ENCODE results near the gene ANKRD55. TPM values are rescaled to one million over a fixed set of nuclear protein-coding genes. Genes with fewer than 3 reads are reported as not detected.

Gene ANKRD55
- total RNA-seq (2021) (not detected in 3 replicates), Bru-seq, nascent RNA (percentile 0 among the genes with signal in this experiment)
- long read RNA-seq, experiment 1: 0 reads
- long read RNA-seq, experiment 2, partial matches to known transcripts: 0 of 1 reads
- long read RNA-seq, experiment 2, other reads (novel, unspliced or antisense): 1 of 1 reads
- long read RNA-seq, experiment 3: 0 reads

DNA sequence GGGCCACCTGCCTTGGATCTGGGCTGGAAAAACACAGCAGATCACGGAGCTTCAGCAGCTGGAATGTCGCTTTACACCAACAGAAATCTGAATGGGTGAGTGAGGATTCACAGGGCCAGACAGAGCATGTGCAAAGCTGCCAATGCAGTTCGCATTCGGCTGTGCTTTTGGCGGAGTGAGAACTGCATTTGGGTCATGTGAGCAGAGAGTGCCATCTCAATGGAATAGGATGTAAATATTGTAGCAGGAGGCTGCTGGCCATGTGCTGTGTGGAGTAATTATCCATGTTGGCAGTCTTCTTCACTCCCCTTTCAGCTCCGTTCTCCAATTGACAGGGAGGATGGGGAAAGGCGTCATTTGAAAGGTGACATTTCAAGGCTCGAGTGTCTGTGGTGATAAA, at the start of gene ANKRD55:
ANKRD55 (minus strand) TSS at position 101 of the 400 bp plus-strand sequence. CDS start 417 bp downstream, outside the sequence.
- peaks cover under 1% of the 10 kb centered on the region for H3K9me3 Mint-ChIP-seq
- ATAC-seq: no peak
- TF ChIP-seq, protein P1, sequence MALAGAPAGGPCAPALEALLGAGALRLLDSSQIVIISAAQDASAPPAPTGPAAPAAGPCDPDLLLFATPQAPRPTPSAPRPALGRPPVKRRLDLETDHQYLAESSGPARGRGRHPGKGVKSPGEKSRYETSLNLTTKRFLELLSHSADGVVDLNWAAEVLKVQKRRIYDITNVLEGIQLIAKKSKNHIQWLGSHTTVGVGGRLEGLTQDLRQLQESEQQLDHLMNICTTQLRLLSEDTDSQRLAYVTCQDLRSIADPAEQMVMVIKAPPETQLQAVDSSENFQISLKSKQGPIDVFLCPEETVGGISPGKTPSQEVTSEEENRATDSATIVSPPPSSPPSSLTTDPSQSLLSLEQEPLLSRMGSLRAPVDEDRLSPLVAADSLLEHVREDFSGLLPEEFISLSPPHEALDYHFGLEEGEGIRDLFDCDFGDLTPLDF (CRISPR knock-in tag; IDR thresholded peaks at IDR 0.05): no peak

DNA sequence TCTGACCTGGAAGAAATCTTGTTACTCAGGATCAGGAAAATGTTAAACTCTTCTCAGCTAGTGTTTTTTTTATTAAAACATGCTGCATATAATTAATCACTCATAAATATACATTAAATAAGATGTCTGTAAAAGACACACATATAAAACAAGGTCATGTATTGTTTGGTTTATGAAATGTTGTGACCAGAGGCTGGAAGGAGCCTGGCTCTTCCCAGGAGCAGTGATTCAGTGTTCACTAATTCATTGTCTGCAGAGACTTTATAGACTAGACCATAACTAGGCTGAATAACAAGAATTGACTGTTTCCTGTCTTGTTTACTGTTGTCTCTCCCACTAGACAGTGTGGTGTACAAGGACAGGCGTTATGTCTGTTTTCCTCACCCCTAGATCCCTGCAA, 49.1 kb upstream of the ANKRD55 start:
- no peak for TF ChIP-seq NR2C2 (CRISPR knock-in tag; IDR thresholded peaks at IDR 0.05)
- no peak for TF ChIP-seq FOXK1 (CRISPR knock-in tag; IDR thresholded peaks at IDR 0.05)
- TF ChIP-seq, protein P2, sequence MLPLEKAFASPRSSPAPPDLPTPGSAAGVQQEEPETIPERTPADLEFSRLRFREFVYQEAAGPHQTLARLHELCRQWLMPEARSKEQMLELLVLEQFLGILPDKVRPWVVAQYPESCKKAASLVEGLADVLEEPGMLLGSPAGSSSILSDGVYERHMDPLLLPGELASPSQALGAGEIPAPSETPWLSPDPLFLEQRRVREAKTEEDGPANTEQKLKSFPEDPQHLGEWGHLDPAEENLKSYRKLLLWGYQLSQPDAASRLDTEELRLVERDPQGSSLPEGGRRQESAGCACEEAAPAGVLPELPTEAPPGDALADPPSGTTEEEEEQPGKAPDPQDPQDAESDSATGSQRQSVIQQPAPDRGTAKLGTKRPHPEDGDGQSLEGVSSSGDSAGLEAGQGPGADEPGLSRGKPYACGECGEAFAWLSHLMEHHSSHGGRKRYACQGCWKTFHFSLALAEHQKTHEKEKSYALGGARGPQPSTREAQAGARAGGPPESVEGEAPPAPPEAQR (CRISPR knock-in tag; IDR thresholded peaks at IDR 0.05): no peak
- TF ChIP-seq EMX1 (CRISPR knock-in tag; IDR thresholded peaks at IDR 0.05): no peak
- no peak overlapping the region for H3K27ac Mint-ChIP-seq
- peaks cover 5% of the 10 kb centered on the region for H3K4me1 Mint-ChIP-seq
- peaks cover 4% of the 10 kb centered on the region; the same call in 1 of the 2 replicates for H3K9me3 Mint-ChIP-seq
- H3K4me3 Mint-ChIP-seq: no peak overlapping the region
- ChIA-PET POLR2A (no interaction called here), CTCF (no interaction called here)
- no peaks in the 10 kb centered on the region for H3K27me3 Mint-ChIP-seq (ENCODE audit: low read depth)
- DNase-seq (ENCODE audit: low spot score) (no peak), ATAC-seq (no peak)
- H3K36me3 Mint-ChIP-seq: no peaks in the 10 kb centered on the region

More for the DNA sequence above, at the start of gene ANKRD55:
- no peak within 1 kb of the TSS for H3K4me3 Mint-ChIP-seq
- no peaks in the 10 kb centered on the region for H3K27me3 Mint-ChIP-seq (ENCODE audit: low read depth)
- POLR2A ChIA-PET: no interaction called here
- H3K4me1 Mint-ChIP-seq: peaks cover 31% of the 10 kb centered on the region
- no peak within 1 kb of the TSS for H3K27ac Mint-ChIP-seq
- no peak for DNase-seq (ENCODE audit: low spot score)
- no peaks in the 10 kb centered on the region for H3K36me3 Mint-ChIP-seq
- CTCF ChIA-PET: no interaction called here

DNA sequence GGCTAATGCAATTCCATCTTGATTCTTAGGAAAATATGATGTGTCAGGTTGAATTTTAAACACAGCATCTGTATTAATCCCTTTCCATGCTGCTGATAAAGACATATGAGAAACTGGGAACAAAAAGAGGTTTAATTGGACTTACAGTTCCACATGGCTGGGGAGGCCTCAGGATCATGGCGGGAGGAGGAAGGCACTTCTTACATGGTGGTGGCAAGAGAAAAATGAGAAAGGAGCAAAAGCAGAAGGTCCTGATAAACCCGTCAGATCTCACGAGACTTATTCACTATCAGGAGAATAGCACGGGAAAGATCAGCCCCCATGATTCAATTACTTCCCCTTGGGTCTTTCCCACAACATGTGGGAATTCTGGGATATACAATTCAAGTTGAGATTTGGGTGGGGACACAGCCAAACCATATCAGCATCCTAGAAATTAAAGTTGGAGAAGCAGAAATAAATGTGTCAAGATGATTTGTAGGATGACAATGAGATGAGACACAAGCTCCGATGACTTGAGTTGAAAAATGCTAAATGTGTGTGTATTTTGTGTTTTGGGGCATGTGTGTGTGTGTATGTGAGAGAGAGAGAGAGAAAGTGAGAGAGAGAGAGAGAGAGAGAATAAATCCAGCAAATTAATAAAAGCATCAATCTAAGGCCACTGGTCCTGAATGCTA, 48.5 kb upstream of the ANKRD55 start:
- CTCF ChIA-PET: no interaction called here
- no peak overlapping the region for H3K4me3 Mint-ChIP-seq
- ATAC-seq (no peak), DNase-seq (ENCODE audit: low spot score) (no peak)
- H3K27me3 Mint-ChIP-seq (ENCODE audit: low read depth): no peaks in the 10 kb centered on the region
- H3K9me3 Mint-ChIP-seq: peaks cover 4% of the 10 kb centered on the region; the same call in 1 of the 2 replicates
- H3K36me3 Mint-ChIP-seq: no peaks in the 10 kb centered on the region
- no peak overlapping the region for H3K27ac Mint-ChIP-seq
- POLR2A ChIA-PET: no interaction called here
- peaks cover 5% of the 10 kb centered on the region for H3K4me1 Mint-ChIP-seq
- TF ChIP-seq CBFB (CRISPR knock-in tag; IDR thresholded peaks at IDR 0.05; ENCODE audit: low read depth) (no peak), ZNF121 (CRISPR knock-in tag; IDR thresholded peaks at IDR 0.05) (no peak), PRRX2 (CRISPR knock-in tag; IDR thresholded peaks at IDR 0.05) (no peak)
- TF ChIP-seq, protein P3, sequence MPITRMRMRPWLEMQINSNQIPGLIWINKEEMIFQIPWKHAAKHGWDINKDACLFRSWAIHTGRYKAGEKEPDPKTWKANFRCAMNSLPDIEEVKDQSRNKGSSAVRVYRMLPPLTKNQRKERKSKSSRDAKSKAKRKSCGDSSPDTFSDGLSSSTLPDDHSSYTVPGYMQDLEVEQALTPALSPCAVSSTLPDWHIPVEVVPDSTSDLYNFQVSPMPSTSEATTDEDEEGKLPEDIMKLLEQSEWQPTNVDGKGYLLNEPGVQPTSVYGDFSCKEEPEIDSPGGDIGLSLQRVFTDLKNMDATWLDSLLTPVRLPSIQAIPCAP (CRISPR knock-in tag; IDR thresholded peaks at IDR 0.05): no peak
- TF ChIP-seq, protein P4, sequence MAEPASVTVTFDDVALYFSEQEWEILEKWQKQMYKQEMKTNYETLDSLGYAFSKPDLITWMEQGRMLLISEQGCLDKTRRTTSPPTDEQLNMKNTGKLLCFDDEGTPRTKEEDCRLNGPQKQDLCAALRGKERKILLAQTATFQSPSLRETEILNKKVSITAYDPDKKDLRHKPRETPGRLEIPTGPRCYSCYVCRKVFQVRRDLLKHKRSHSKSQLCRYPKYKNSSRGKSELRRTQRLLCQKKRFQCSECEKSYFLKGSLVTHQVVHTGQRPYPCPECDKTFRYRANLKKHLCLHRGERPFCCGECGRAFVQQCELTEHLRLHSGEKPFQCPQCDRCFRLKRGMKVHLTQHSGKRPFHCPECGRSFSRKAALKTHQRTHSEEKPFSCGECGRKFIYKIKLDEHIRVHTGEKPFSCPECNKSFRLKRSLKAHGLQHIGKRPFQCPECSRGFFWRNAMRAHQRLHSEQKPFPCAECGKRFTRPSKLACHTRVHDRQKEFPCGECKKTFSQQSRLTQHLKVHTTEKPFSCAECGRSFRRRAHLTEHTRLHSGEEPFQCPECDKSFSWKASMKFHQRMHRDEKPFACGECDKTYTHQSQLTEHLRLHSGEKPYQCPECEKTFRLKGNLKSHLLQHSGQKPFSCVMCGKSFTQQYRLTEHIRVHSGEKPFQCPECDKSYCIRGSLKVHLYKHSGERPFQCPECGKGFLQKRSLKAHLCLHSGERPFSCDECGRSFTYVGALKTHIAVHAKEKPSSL (CRISPR knock-in tag; conservative IDR thresholded peaks at IDR 0.05): no peak
- TF ChIP-seq, protein P5, sequence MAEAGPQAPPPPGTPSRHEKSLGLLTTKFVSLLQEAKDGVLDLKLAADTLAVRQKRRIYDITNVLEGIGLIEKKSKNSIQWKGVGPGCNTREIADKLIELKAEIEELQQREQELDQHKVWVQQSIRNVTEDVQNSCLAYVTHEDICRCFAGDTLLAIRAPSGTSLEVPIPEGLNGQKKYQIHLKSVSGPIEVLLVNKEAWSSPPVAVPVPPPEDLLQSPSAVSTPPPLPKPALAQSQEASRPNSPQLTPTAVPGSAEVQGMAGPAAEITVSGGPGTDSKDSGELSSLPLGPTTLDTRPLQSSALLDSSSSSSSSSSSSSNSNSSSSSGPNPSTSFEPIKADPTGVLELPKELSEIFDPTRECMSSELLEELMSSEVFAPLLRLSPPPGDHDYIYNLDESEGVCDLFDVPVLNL (CRISPR knock-in tag; IDR thresholded peaks at IDR 0.05; ENCODE audit: borderline replicate concordance, low read depth): no peak

All from WTC11 (cell line).